Stimulated activated effector memory CD8-positive, alpha-beta T cell treated with anti-CD3 and anti-CD28 coated beads, Interleukin-12 subunit alpha, Interleukin-12 subunit beta, amount 100 ng/mL, for 72 hours (primary cell): ENCODE measurements around the gene BICD2.
"Not testable (repeated sequence)": the region's sequence is repeated elsewhere in the genome, so short reads cannot be mapped to it uniquely, and the experiment has no call there.

Experiments
- ATAC-seq: fragments of 150-1000 bp; cut with Tn5 transposase; 2 replicates; pipeline ENCODE4 v1.10.0; 2021
- DNase-seq, 2 donors: peaks; one replicate each; pipeline ENCODE4 v3.0.0; 2021 to 2022; ENCODE audit warnings: low spot score in 2 of 2
- H3K27ac Mint-ChIP-seq: one replicate; pipeline ENCODE4 v1.8.0; 2022; ENCODE audit warnings: mild to moderate bottlenecking, mixed read lengths
- H3K36me3 Mint-ChIP-seq: one replicate; pipeline ENCODE4 v1.8.0; 2022; ENCODE audit warnings: mild to moderate bottlenecking, mixed read lengths
- H3K4me1 Mint-ChIP-seq: one replicate; pipeline ENCODE4 v1.8.0; 2022; ENCODE audit warnings: mixed read lengths
- H3K4me3 Mint-ChIP-seq: one replicate; pipeline ENCODE4 v1.8.0; 2022; ENCODE audit warnings: mild to moderate bottlenecking, mixed read lengths
- H3K9me3 Mint-ChIP-seq: one replicate; pipeline ENCODE4 v1.8.0; 2022; ENCODE audit warnings: mixed read lengths

BICD2 gene

GRCh38 chr9:92764381-92764987 lies at the start of gene BICD2:
TSS of gene BICD2 (minus strand) at chr9:92764833. CDS start at chr9:92764744, 89 bp downstream.
- Mint-ChIP-seq H3K9me3 (no peaks in the 10 kb centered on the region), H3K36me3 (peaks cover 5% of the 10 kb centered on the region), H3K4me3 (peak within 1 kb of the TSS; percentile 78), H3K27ac (peak within 1 kb of the TSS; percentile 91), H3K4me1 (peaks cover 53% of the 10 kb centered on the region)
- peak; percentile 94 for ATAC-seq
- peak in 1 of 2 donors; percentile 72 for DNase-seq

GRCh38 chr9:92809629-92810326 lies 45.1 kb upstream of the BICD2 start:
- ATAC-seq, H3K9me3 Mint-ChIP-seq, H3K27ac Mint-ChIP-seq, H3K36me3 Mint-ChIP-seq, DNase-seq: not testable (repeated sequence)
- peak overlapping the region; percentile 86 for H3K4me3 Mint-ChIP-seq
- peaks cover 12% of the 10 kb centered on the region for H3K4me1 Mint-ChIP-seq

- peak; percentile 53 to 81 for DNase-seq
- H3K27ac Mint-ChIP-seq = no peak overlapping the region
Measured at GRCh38 chr9:92808726-92809451, 44.3 kb upstream of the BICD2 start.

GRCh38 chr9:92807757-92808725 lies 43.4 kb upstream of the BICD2 start:
- DNase-seq (peak; percentile 18 to 64), ATAC-seq (peak; percentile 44)
- no peaks in the 10 kb centered on the region for H3K36me3 Mint-ChIP-seq
- H3K9me3 Mint-ChIP-seq = no peaks in the 10 kb centered on the region
- peaks cover 6% of the 10 kb centered on the region for H3K4me1 Mint-ChIP-seq
- peak overlapping the region; percentile 86 for H3K4me3 Mint-ChIP-seq
- H3K27ac Mint-ChIP-seq = no peak overlapping the region

More at GRCh38 chr9:92808726-92809451, 44.3 kb upstream of the BICD2 start:
- H3K36me3 Mint-ChIP-seq = no peaks in the 10 kb centered on the region
- ATAC-seq = peak; percentile 72
- H3K4me3 Mint-ChIP-seq = peak overlapping the region; percentile 86
- peaks cover 6% of the 10 kb centered on the region for H3K4me1 Mint-ChIP-seq
- no peaks in the 10 kb centered on the region for H3K9me3 Mint-ChIP-seq

GRCh38 chr9:92807031-92807756 lies 42.6 kb upstream of the BICD2 start:
- peak overlapping the region; percentile 86 for H3K4me3 Mint-ChIP-seq
- ATAC-seq = no peak
- H3K27ac Mint-ChIP-seq = no peak overlapping the region
- peaks cover 6% of the 10 kb centered on the region for H3K4me1 Mint-ChIP-seq
- peak in 1 of 2 donors; percentile 49 for DNase-seq
- H3K9me3 Mint-ChIP-seq = no peaks in the 10 kb centered on the region
- no peaks in the 10 kb centered on the region for H3K36me3 Mint-ChIP-seq

GRCh38 chr9:92804727-92805126 lies 40.1 kb upstream of the BICD2 start:
- no peaks in the 10 kb centered on the region for H3K36me3 Mint-ChIP-seq
- H3K4me3 Mint-ChIP-seq = no peak overlapping the region
- ATAC-seq (no peak), DNase-seq (peak in 1 of 2 donors; percentile 40)
- H3K9me3 Mint-ChIP-seq = no peaks in the 10 kb centered on the region
- peaks cover 7% of the 10 kb centered on the region for H3K4me1 Mint-ChIP-seq
- no peak overlapping the region for H3K27ac Mint-ChIP-seq

GRCh38 chr9:92798358-92798757 lies 33.7 kb upstream of the BICD2 start:
- no peak overlapping the region for H3K27ac Mint-ChIP-seq
- H3K9me3 Mint-ChIP-seq = no peaks in the 10 kb centered on the region
- ATAC-seq = no peak
- peaks cover 8% of the 10 kb centered on the region for H3K4me1 Mint-ChIP-seq
- no peak for DNase-seq
- no peaks in the 10 kb centered on the region for H3K36me3 Mint-ChIP-seq
- no peak overlapping the region for H3K4me3 Mint-ChIP-seq

GRCh38 chr9:92796337-92796804 lies 31.7 kb upstream of the BICD2 start:
- H3K4me1 Mint-ChIP-seq = peaks cover 12% of the 10 kb centered on the region
- H3K36me3 Mint-ChIP-seq, H3K4me3 Mint-ChIP-seq, H3K27ac Mint-ChIP-seq, ATAC-seq, DNase-seq, H3K9me3 Mint-ChIP-seq: not testable (repeated sequence)

GRCh38 chr9:92795598-92796336 lies 31.1 kb upstream of the BICD2 start:
- peaks cover 18% of the 10 kb centered on the region for H3K4me1 Mint-ChIP-seq
- ATAC-seq (no peak), DNase-seq (no peak)
- H3K4me3 Mint-ChIP-seq = no peak overlapping the region
- no peaks in the 10 kb centered on the region for H3K9me3 Mint-ChIP-seq
- H3K36me3 Mint-ChIP-seq = no peaks in the 10 kb centered on the region
- no peak overlapping the region for H3K27ac Mint-ChIP-seq

GRCh38 chr9:92795000-92795399 lies 30.4 kb upstream of the BICD2 start:
- H3K9me3 Mint-ChIP-seq = no peaks in the 10 kb centered on the region
- H3K27ac Mint-ChIP-seq = no peak overlapping the region
- no peak overlapping the region for H3K4me3 Mint-ChIP-seq
- ATAC-seq (no peak), DNase-seq (no peak)
- H3K4me1 Mint-ChIP-seq = peaks cover 23% of the 10 kb centered on the region
- no peaks in the 10 kb centered on the region for H3K36me3 Mint-ChIP-seq

GRCh38 chr9:92794426-92794825 lies 29.8 kb upstream of the BICD2 start:
- DNase-seq = no peak
- no peaks in the 10 kb centered on the region for H3K9me3 Mint-ChIP-seq
- H3K27ac Mint-ChIP-seq = no peak overlapping the region
- no peaks in the 10 kb centered on the region for H3K36me3 Mint-ChIP-seq
- peaks cover 19% of the 10 kb centered on the region for H3K4me1 Mint-ChIP-seq
- no peak for ATAC-seq
- no peak overlapping the region for H3K4me3 Mint-ChIP-seq

GRCh38 chr9:92790542-92791527 lies 26.2 kb upstream of the BICD2 start:
- Mint-ChIP-seq H3K4me3 (peak overlapping the region; percentile 44), H3K27ac (peak overlapping the region; percentile 71), H3K9me3 (no peaks in the 10 kb centered on the region), H3K4me1 (peaks cover 15% of the 10 kb centered on the region), H3K36me3 (no peaks in the 10 kb centered on the region)
- peak; percentile 90 for ATAC-seq
- DNase-seq = peak; percentile 52 to 79

GRCh38 chr9:92786298-92786697 lies 21.7 kb upstream of the BICD2 start:
- no peak overlapping the region for H3K27ac Mint-ChIP-seq
- no peaks in the 10 kb centered on the region for H3K9me3 Mint-ChIP-seq
- H3K36me3 Mint-ChIP-seq = no peaks in the 10 kb centered on the region
- H3K4me1 Mint-ChIP-seq = peaks cover 10% of the 10 kb centered on the region
- ATAC-seq = no peak
- DNase-seq = no peak
- no peak overlapping the region for H3K4me3 Mint-ChIP-seq
